ENCODE measurements around the gene TAOK1. TPM values are rescaled to one million over a fixed set of nuclear protein-coding genes. Genes with fewer than 3 reads are reported as not detected.

TAOK1 gene
- total RNA-seq, 2 donors from 2014 or later = 21.0 to 34.9 TPM

DNA sequence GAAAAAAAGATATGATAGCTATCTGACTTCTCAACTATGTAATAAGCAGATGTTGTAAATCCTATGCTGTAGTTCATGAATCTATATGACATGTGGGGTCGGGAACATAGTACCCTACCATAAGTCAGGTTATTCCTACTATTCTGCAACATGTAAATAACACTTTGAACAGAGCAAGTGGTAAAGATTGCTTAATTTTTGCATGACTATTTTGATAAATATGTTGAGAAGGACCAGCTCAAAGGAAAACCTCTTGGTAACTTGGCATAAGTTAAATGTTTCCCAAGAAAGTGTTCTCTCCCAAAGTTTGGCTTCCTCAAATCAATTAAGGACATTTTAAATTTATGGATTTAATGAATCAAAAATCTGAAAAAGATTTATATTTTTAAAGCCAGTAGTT is 114.5 kb downstream of the TAOK1 start:
- no peak overlapping the region for H3K4me3 ChIP-seq
- intact Hi-C loops (cut with DNase I) = no loop called here
- no peak overlapping the region for H3K27ac ChIP-seq
- DNase-seq (no peak), ATAC-seq (no peak)
- 93 to 96% methylated on average over 1 of the region's 1 CpG for WGBS, 2 donors
- H3K27me3 ChIP-seq = no peaks in the 10 kb centered on the region
- no peak for TF ChIP-seq POLR2A (IDR thresholded peaks at IDR 0.05)
- TF ChIP-seq, protein P1, sequence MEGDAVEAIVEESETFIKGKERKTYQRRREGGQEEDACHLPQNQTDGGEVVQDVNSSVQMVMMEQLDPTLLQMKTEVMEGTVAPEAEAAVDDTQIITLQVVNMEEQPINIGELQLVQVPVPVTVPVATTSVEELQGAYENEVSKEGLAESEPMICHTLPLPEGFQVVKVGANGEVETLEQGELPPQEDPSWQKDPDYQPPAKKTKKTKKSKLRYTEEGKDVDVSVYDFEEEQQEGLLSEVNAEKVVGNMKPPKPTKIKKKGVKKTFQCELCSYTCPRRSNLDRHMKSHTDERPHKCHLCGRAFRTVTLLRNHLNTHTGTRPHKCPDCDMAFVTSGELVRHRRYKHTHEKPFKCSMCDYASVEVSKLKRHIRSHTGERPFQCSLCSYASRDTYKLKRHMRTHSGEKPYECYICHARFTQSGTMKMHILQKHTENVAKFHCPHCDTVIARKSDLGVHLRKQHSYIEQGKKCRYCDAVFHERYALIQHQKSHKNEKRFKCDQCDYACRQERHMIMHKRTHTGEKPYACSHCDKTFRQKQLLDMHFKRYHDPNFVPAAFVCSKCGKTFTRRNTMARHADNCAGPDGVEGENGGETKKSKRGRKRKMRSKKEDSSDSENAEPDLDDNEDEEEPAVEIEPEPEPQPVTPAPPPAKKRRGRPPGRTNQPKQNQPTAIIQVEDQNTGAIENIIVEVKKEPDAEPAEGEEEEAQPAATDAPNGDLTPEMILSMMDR (IDR thresholded peaks at IDR 0.05) = no peak
- H3K4me1 ChIP-seq = no peaks in the 10 kb centered on the region
- H3K9me3 ChIP-seq = no peaks in the 10 kb centered on the region
- H3K36me3 ChIP-seq (replicated peaks in 1 of 2; ENCODE audit: insufficient read depth in 1 of 2, low read depth in 2 of 2) = peaks cover 0 to 17% of the 10 kb centered on the region in 2 donors

DNA sequence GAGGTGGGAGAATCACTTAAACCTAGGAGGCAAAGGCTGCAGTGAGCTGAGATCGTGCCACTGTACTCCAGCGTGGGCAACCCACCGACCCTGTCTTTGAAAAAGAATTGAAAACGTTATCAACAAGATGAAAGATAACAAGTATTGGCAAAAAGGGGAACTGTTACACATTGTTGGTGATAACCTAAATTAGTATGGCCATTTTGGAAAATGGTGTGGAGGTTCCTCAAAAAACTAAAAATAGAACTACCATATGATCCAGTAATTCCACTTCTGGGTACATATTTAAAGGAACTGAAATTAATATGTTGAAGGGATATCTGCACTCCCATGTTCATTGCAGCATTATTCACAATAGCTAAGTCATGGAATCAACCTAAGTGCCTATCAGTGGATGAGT is 115.7 kb downstream of the TAOK1 start:
- ATAC-seq = no peak
- Histone ChIP-seq H3K27me3 (no peaks in the 10 kb centered on the region), H3K4me1 (no peaks in the 10 kb centered on the region), H3K36me3 (replicated peaks in 1 of 2; ENCODE audit: insufficient read depth in 1 of 2, low read depth in 2 of 2) (peaks cover 0 to 16% of the 10 kb centered on the region in 2 donors), H3K9me3 (no peaks in the 10 kb centered on the region), H3K27ac (no peak overlapping the region), H3K4me3 (no peak overlapping the region)
- 48 to 56% methylated on average over 4 of the region's 4 CpGs for WGBS, 2 donors
- TF ChIP-seq, protein P1 (IDR thresholded peaks at IDR 0.05) = no peak
- TF ChIP-seq POLR2A (IDR thresholded peaks at IDR 0.05) = no peak
- no peak for DNase-seq
- intact Hi-C loops (cut with DNase I) = no loop called here

DNA sequence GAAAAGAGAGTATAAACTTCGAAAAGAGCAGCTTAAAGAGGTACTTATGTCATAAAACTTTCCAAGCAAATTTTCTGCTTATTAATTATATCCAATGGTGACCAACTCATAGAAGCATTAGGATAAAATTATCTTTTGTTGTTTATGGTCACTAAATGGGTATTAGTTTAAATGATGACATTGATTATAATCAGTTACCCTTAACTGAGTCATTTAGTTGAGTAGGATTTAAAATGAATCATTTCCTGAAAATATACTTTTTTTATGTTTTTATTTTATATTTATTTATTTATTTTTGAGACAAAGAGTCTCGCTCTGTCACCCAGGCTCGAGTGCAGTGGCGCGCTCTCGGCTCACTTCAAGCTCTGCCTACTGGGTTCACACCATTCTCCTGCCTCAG is 120.8 kb downstream of the TAOK1 start:
- ATAC-seq = no peak
- Histone ChIP-seq H3K27ac (no peak overlapping the region), H3K36me3 (replicated peaks in 1 of 2; ENCODE audit: insufficient read depth in 1 of 2, low read depth in 2 of 2) (peaks cover 0 to 4% of the 10 kb centered on the region in 2 donors), H3K9me3 (no peaks in the 10 kb centered on the region), H3K4me1 (no peaks in the 10 kb centered on the region), H3K4me3 (no peak overlapping the region), H3K27me3 (no peaks in the 10 kb centered on the region)
- 98% methylated on average over 6 of the region's 6 CpGs for WGBS, 2 donors
- DNase-seq = no peak
- intact Hi-C loops (cut with DNase I) = no loop called here
- TF ChIP-seq, protein P1 (IDR thresholded peaks at IDR 0.05) = no peak
- TF ChIP-seq POLR2A (IDR thresholded peaks at IDR 0.05) = no peak

DNA sequence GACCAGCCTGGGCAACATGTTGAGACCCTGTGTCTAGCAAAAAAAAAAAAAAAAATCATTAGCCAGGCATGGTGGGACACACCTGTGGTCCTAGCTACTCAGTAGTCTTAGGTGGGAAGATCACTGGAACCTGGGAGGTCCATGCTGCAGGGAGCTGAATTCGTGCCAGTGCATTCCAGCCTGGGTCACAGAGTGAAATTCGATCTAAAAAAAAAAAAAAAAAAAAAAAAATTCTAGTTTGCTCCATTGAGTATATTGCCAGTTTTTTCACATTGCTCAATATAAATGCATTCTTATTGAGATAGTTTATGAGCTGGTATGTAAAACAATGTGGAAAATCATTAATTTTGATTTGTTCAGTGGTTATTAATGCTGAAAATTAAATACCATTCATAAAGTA is 124.6 kb downstream of the TAOK1 start:
- 41 to 48% methylated on average over 2 of the region's 2 CpGs for WGBS, 2 donors
- TF ChIP-seq, protein P1 (IDR thresholded peaks at IDR 0.05) = no peak
- no peak for TF ChIP-seq POLR2A (IDR thresholded peaks at IDR 0.05)
- H3K9me3 ChIP-seq = no peaks in the 10 kb centered on the region
- intact Hi-C loops (cut with DNase I) = no loop called here
- no peaks in the 10 kb centered on the region for H3K4me1 ChIP-seq
- no peak for ATAC-seq
- no peaks in the 10 kb centered on the region for H3K27me3 ChIP-seq
- no peak overlapping the region for H3K4me3 ChIP-seq
- H3K27ac ChIP-seq = peak overlapping the region in 2 of 4 donors; percentile 34 to 47
- peak in 3 of 4 donors; percentile 31 to 42 (median 34) for DNase-seq
- H3K36me3 ChIP-seq (replicated peaks in 1 of 2; ENCODE audit: insufficient read depth in 1 of 2, low read depth in 2 of 2) = peaks cover 5 to 18% of the 10 kb centered on the region in 2 donors

DNA sequence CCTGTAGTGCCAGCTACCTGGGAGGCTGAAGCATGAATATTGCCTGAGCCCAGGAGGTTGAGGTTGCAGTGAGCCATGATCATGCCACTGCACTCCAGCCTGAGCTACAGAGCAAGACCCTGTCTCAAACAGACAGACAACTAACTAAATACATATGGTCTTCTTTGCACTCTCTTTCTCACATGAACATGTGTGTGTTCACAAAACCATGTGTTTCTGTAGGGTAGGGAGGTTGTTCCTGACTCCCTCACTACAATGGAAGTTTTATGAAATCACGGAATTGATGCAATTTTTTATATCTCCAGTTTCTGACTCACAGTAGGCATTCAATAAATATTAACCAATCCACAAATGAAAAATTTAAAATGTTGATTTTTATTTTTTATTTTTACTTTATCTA is 128.2 kb downstream of the TAOK1 start:
- intact Hi-C loops (cut with DNase I) = no loop called here
- DNase-seq (no peak), ATAC-seq (no peak)
- Histone ChIP-seq H3K27ac (no peak overlapping the region), H3K4me3 (no peak overlapping the region), H3K9me3 (no peaks in the 10 kb centered on the region), H3K27me3 (no peaks in the 10 kb centered on the region), H3K4me1 (no peaks in the 10 kb centered on the region), H3K36me3 (replicated peaks in 1 of 2; ENCODE audit: insufficient read depth in 1 of 2, low read depth in 2 of 2) (peaks cover 5 to 27% of the 10 kb centered on the region in 2 donors)
- WGBS, 2 donors = 97 to 100% methylated on average over 1 of the region's 1 CpG
- TF ChIP-seq, protein P1 (IDR thresholded peaks at IDR 0.05) = no peak
- no peak for TF ChIP-seq POLR2A (IDR thresholded peaks at IDR 0.05)
